ENCODE results near the gene FRMPD4. TPM values are rescaled to one million over a fixed set of nuclear protein-coding genes. Genes with fewer than 3 reads are reported as not detected.

The FRMPD4 gene
- total and polyA plus RNA-seq, 2 experiments from 2014 or later = 0.19 to 0.80 TPM

DNA sequence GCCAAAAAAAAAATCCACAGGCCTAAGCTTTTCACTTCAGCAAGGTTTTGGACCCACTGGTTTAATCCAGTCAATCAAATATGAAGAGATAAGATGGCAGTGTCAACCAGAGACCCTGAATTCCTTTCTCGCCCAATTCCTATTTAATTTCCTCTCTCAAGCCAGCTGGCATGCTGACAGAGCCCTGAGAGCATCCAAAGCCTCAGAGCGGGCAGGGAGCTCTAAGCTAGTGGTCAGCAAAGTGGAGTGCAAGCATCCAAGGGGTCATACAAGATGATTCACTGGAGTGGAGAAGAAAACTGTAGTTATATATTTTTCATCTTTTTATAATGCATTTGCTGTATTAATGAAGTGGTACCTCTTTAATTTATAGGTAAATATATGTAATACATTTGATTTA lies 615.1 kb downstream of the FRMPD4 start (continued):
- TF ChIP-seq, protein P1, sequence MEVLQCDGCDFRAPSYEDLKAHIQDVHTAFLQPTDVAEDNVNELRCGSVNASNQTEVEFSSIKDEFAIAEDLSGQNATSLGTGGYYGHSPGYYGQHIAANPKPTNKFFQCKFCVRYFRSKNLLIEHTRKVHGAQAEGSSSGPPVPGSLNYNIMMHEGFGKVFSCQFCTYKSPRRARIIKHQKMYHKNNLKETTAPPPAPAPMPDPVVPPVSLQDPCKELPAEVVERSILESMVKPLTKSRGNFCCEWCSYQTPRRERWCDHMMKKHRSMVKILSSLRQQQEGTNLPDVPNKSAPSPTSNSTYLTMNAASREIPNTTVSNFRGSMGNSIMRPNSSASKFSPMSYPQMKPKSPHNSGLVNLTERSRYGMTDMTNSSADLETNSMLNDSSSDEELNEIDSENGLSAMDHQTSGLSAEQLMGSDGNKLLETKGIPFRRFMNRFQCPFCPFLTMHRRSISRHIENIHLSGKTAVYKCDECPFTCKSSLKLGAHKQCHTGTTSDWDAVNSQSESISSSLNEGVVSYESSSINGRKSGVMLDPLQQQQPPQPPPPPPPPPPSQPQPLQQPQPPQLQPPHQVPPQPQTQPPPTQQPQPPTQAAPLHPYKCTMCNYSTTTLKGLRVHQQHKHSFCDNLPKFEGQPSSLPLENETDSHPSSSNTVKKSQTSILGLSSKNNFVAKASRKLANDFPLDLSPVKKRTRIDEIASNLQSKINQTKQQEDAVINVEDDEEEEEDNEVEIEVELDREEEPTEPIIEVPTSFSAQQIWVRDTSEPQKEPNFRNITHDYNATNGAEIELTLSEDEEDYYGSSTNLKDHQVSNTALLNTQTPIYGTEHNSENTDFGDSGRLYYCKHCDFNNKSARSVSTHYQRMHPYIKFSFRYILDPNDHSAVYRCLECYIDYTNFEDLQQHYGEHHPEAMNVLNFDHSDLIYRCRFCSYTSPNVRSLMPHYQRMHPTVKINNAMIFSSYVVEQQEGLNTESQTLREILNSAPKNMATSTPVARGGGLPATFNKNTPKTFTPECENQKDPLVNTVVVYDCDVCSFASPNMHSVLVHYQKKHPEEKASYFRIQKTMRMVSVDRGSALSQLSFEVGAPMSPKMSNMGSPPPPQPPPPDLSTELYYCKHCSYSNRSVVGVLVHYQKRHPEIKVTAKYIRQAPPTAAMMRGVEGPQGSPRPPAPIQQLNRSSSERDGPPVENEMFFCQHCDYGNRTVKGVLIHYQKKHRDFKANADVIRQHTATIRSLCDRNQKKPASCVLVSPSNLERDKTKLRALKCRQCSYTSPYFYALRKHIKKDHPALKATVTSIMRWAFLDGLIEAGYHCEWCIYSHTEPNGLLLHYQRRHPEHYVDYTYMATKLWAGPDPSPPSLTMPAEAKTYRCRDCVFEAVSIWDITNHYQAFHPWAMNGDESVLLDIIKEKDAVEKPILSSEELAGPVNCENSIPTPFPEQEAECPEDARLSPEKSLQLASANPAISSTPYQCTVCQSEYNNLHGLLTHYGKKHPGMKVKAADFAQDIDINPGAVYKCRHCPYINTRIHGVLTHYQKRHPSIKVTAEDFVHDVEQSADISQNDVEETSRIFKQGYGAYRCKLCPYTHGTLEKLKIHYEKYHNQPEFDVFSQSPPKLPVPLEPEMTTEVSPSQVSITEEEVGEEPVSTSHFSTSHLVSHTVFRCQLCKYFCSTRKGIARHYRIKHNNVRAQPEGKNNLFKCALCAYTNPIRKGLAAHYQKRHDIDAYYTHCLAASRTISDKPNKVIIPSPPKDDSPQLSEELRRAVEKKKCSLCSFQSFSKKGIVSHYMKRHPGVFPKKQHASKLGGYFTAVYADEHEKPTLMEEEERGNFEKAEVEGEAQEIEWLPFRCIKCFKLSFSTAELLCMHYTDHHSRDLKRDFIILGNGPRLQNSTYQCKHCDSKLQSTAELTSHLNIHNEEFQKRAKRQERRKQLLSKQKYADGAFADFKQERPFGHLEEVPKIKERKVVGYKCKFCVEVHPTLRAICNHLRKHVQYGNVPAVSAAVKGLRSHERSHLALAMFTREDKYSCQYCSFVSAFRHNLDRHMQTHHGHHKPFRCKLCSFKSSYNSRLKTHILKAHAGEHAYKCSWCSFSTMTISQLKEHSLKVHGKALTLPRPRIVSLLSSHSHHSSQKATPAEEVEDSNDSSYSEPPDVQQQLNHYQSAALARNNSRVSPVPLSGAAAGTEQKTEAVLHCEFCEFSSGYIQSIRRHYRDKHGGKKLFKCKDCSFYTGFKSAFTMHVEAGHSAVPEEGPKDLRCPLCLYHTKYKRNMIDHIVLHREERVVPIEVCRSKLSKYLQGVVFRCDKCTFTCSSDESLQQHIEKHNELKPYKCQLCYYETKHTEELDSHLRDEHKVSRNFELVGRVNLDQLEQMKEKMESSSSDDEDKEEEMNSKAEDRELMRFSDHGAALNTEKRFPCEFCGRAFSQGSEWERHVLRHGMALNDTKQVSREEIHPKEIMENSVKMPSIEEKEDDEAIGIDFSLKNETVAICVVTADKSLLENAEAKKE (CRISPR knock-in tag; IDR thresholded peaks at IDR 0.05) = no peak

DNA sequence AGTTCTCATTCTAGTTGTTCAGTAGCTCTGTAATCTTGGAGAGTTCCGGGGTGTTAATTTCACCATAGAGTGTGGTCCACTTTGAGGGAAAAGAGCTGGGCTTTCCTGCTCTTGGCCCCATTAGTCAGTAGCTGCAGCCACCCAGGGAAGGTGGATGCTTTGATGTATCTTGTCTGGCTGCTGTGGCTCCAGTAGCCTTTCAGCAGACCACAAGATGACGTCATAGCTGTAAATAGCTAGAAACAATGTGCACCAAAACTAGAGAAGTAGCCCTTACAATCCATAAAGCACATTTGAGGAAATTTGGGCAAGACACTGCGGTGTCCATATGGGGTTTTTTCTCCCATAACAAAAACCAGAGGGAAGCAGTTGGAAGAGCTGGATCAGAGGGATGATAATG lies 620.0 kb downstream of the FRMPD4 start:
- no peaks in the 10 kb centered on the region for H4K20me1 ChIP-seq (replicated peaks; ENCODE audit: insufficient read depth)
- H3K36me3 Mint-ChIP-seq (ENCODE audit: low read depth) = no peaks in the 10 kb centered on the region
- no peak overlapping the region for H2AFZ ChIP-seq
- DNase-seq (ENCODE audit: low spot score) (no peak), ATAC-seq (no peak)
- H3K27me3 Mint-ChIP-seq (ENCODE audit: insufficient read depth, low read depth, poor library complexity) = no peaks in the 10 kb centered on the region
- no peaks in the 10 kb centered on the region for H3K79me2 ChIP-seq (replicated peaks; ENCODE audit: insufficient read depth)
- H3K27me3 ChIP-seq (ENCODE audit: insufficient read depth) = no peaks in the 10 kb centered on the region
- H3K27ac Mint-ChIP-seq = no peak overlapping the region
- H3K9me3 Mint-ChIP-seq = no peaks in the 10 kb centered on the region
- H3K4me3 Mint-ChIP-seq = no peak overlapping the region
- H3F3A ChIP-seq (replicated peaks; ENCODE audit: low read depth) = no peaks in the 10 kb centered on the region
- no peaks in the 10 kb centered on the region for H3K9me2 ChIP-seq (ENCODE audit: insufficient read depth)
- no peak overlapping the region for H3K4me2 ChIP-seq
- no peak overlapping the region for H3K27ac ChIP-seq (ENCODE audit: low read depth)
- H3K36me3 ChIP-seq (ENCODE audit: insufficient read depth) = no peaks in the 10 kb centered on the region
- H3K4me3 ChIP-seq = no peak overlapping the region
- H3K4me1 ChIP-seq (ENCODE audit: insufficient read depth) = no peaks in the 10 kb centered on the region
- H3K4me1 Mint-ChIP-seq = no peaks in the 10 kb centered on the region
- TF ChIP-seq, protein P2, sequence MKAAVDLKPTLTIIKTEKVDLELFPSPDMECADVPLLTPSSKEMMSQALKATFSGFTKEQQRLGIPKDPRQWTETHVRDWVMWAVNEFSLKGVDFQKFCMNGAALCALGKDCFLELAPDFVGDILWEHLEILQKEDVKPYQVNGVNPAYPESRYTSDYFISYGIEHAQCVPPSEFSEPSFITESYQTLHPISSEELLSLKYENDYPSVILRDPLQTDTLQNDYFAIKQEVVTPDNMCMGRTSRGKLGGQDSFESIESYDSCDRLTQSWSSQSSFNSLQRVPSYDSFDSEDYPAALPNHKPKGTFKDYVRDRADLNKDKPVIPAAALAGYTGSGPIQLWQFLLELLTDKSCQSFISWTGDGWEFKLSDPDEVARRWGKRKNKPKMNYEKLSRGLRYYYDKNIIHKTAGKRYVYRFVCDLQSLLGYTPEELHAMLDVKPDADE (IDR thresholded peaks at IDR 0.05) = no peak
- TF ChIP-seq EZH2phosphoT487 (IDR thresholded peaks at IDR 0.05; ENCODE audit: unreplicated experiment) (no peak), EZH2 (IDR thresholded peaks at IDR 0.05; ENCODE audit: low read depth, unreplicated experiment) (no peak), CREB1 (CRISPR knock-in tag; IDR thresholded peaks at IDR 0.05; ENCODE audit: low read depth) (no peak), ZNF331 (CRISPR knock-in tag; IDR thresholded peaks at IDR 0.05; ENCODE audit: low read depth) (no peak), ZNF114 (CRISPR knock-in tag; IDR thresholded peaks at IDR 0.05) (no peak)
- TF ChIP-seq, protein P3, sequence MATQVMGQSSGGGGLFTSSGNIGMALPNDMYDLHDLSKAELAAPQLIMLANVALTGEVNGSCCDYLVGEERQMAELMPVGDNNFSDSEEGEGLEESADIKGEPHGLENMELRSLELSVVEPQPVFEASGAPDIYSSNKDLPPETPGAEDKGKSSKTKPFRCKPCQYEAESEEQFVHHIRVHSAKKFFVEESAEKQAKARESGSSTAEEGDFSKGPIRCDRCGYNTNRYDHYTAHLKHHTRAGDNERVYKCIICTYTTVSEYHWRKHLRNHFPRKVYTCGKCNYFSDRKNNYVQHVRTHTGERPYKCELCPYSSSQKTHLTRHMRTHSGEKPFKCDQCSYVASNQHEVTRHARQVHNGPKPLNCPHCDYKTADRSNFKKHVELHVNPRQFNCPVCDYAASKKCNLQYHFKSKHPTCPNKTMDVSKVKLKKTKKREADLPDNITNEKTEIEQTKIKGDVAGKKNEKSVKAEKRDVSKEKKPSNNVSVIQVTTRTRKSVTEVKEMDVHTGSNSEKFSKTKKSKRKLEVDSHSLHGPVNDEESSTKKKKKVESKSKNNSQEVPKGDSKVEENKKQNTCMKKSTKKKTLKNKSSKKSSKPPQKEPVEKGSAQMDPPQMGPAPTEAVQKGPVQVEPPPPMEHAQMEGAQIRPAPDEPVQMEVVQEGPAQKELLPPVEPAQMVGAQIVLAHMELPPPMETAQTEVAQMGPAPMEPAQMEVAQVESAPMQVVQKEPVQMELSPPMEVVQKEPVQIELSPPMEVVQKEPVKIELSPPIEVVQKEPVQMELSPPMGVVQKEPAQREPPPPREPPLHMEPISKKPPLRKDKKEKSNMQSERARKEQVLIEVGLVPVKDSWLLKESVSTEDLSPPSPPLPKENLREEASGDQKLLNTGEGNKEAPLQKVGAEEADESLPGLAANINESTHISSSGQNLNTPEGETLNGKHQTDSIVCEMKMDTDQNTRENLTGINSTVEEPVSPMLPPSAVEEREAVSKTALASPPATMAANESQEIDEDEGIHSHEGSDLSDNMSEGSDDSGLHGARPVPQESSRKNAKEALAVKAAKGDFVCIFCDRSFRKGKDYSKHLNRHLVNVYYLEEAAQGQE (IDR thresholded peaks at IDR 0.05; ENCODE audit: unreplicated experiment) = no peak
- TF ChIP-seq, protein P4, sequence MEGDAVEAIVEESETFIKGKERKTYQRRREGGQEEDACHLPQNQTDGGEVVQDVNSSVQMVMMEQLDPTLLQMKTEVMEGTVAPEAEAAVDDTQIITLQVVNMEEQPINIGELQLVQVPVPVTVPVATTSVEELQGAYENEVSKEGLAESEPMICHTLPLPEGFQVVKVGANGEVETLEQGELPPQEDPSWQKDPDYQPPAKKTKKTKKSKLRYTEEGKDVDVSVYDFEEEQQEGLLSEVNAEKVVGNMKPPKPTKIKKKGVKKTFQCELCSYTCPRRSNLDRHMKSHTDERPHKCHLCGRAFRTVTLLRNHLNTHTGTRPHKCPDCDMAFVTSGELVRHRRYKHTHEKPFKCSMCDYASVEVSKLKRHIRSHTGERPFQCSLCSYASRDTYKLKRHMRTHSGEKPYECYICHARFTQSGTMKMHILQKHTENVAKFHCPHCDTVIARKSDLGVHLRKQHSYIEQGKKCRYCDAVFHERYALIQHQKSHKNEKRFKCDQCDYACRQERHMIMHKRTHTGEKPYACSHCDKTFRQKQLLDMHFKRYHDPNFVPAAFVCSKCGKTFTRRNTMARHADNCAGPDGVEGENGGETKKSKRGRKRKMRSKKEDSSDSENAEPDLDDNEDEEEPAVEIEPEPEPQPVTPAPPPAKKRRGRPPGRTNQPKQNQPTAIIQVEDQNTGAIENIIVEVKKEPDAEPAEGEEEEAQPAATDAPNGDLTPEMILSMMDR (conservative IDR thresholded peaks at IDR 0.05; ENCODE audit: low read depth in 2 of 2) = no peak

Measured in GM23338 (cell line).